Dermis microvascular lymphatic vessel endothelial cell (primary cell): Measurements from ENCODE around the gene BCL2L12. TPM values are rescaled to one million over a fixed set of nuclear protein-coding genes. Genes with fewer than 3 reads are reported as not detected.

Source experiments
- DNase-seq, 2 donors: peaks; one replicate each; pipeline versions ENCODE4 v3.0.0 to v3.0.0-alpha.2; 2010; ENCODE audit warnings: low read depth in 2 of 2
- total RNA-seq: library from RNA; depleted of rRNA; stranded (reverse); fragments of >200 nt; gene quantifications from 2 replicates; pipeline ENCODE4 v1.2.1, GENCODE V29; 2014

Gene BCL2L12
- total RNA-seq, 1 donor from 2014 or later: 4.6 TPM

DNA sequence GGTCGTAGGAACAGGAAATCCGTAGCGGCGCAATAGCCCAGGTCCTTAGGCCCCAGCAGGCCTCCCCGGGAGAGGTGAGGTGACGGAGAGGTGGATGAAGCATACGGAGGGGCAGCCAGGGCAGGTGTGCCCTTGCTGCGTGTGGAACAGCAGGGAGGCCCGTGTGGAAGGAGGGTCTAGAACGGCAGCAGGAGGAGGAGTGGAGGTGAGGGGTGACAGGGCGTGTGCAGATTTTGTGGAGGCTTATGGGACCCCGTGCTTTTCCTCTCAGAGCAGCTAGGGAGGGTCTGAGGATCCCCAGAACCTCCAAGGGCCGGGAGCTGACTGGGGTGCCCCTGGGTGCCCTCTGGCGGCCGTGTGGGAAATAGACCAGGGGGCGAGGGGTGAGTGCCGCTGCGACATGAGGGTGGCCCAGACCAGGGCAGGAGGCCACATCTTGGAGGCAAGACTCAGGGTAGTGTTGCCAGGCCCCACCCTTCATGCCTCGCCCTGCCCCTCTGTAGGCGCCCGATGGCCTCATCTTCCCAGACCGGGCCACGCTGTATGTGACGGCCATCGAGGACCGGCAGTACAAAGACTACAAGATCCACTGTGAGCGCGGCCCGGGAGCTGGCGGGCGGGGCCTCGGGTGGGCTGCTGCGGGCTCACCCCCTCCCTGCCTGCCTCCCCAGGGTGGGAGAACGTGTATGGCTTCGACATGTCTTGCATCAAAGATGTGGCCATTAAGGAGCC is 18.7 kb downstream of the BCL2L12 start:
- no peak for DNase-seq

DNA sequence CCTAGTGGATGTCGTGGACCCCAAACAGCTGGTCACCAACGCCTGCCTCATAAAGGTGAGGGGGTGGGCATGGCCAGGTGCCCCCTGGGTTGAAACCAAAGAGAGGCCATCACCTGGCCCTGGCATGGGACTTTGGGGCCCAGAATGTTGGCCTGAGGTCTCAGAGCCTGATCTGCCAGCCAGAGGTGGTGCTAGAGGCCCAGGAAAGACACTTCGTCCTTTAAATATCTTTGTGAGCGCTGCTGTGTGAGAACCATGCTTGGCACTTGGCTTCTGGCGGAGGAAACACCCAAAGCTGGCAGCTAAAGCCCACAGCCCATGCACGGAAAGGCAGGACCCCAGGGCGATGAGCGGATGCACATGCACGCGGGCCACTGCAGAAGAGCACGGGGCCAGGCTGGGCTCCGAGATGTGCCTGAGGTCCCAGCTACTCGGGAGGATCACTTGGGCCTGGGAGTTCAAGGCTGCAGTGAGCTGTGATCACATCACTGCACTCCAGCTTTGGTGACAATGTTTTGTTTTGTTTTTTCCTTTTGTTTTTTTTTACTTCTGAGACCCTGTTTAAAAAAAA is 19.3 kb downstream of the BCL2L12 start:
- no peak for DNase-seq

DNA sequence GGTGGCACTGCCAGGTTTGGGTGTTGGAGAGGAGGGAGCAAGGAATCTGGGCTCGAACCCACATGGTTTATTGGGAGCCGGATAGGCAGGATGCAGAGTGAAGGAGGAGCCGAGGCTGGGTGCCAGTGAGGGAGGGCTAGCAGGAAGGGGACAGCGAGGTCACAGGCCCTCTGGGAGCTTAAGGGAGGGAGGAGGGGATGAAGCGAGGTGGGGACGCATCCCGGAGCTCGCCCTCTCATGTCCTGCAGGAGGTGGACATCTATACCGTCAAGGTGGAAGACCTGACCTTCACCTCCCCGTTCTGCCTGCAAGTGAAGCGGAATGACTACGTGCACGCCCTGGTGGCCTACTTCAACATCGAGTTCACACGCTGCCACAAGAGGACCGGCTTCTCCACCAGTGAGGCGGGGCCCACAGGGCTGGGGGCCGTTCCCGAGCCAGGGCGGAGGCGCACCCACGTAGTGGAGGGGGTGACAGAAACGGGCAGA is 20.2 kb downstream of the BCL2L12 start:
- DNase-seq: no peak

DNA sequence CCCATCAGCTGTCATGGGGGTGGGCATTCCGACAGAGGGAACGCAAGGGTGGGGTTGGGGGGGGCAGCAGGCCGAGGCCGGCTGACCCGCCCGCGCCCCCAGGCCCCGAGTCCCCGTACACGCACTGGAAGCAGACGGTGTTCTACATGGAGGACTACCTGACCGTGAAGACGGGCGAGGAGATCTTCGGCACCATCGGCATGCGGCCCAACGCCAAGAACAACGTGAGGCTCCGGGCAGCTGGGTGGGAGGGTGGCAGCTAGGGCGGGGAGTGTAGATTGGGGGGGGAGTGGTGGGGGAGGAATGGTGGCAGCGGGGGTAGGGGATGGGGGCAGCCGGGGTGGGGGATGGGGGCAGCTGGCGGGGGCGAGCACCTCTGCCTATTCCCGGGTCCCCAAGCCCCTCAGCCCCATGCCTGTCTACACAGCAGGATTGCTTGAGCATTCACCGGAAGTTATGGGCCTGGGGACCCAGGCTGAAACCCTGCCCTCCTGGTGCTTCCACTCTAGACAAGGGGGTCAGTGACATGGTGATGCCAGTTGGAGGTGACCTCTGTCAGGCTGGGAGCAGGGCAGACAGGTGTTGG is 20.9 kb downstream of the BCL2L12 start:
- no peak for DNase-seq

DNA sequence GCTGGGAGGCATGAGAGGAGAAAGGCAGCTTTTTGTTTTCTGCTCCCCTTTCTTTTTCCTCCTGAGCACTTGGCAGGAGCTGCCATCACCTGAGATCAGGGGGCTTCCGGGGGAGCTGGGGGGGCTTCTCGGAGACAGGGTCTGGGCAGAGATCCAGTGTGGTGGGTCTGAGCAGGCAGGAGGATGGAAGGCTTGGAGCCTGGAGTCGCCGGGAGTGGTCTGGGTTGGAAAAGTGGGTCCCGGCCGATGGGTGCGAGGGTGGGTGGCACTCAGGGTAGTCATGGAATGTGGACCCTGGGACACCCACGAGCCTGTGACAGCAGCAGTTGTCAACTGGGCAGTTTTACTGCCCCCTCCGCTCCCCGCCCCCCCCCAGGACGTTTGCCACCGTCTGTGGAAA is 21.4 kb downstream of the BCL2L12 start:
- no peak for DNase-seq

DNA sequence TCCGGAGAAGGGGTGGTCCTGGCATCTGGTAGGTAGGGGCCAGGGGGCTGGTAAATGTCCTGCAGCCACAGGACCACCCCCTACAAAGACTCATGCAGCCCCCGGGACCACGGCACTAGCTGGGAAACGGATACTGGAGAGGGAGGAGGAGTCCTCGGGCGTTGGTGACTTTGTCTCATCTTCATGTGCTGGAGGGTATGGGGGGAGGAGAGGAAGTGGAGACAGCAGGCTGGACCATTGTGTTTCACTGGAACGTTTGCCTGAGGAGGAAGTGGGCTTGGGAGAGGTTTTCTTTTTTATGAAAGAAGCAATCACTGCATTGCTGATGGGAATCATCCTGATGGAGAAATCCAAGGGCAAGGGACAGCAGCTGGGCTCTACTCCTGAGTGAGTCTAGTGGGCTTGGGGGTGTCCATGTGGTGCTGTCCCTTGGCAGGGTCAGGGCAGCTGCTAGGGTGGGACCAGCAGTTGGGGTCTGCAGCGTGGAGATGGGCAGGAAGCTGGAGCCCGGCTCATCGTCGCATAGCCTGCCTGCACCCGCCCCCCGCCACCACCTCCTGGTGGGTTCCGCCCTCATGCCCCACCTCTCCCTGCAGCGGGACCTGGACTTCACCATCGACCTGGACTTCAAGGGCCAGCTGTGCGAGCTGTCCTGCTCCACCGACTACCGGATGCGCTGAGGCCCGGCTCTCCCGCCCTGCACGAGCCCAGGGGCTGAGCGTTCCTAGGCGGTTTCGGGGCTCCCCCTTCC is 22.0 kb downstream of the BCL2L12 start:
- DNase-seq: peak in 1 of 2 donors; percentile 78

DNA sequence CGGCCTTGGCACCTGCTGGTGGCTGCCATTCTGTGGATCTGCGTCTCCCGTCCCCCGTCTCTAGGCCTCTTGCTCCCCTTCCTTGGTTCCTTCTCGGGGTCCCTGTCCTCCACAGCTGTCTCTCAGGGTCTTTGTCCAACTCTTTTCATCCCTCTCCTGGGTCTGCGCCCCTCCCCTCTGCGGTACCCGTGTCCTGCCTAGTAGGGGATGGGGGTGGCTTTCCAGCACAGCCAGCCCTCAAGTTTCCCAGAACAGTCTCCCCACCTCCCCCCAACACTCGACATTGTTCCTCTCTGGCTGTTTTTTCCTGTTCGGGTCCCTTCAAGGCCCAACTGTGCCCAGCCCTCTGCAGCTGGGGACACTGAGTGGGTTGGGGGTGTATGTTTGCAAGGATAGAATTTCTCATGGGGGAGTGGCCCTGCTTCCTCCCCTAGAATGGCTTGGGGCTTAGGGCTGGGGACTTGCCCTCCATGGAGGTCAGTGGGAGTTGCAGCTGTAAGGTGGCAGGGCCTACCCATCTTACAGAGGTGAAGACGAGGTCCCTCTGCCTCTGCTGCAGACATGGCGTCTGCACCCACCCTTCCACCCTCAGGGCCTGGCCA is 22.9 kb downstream of the BCL2L12 start:
- DNase-seq: peak in 1 of 2 donors; percentile 33

DNA sequence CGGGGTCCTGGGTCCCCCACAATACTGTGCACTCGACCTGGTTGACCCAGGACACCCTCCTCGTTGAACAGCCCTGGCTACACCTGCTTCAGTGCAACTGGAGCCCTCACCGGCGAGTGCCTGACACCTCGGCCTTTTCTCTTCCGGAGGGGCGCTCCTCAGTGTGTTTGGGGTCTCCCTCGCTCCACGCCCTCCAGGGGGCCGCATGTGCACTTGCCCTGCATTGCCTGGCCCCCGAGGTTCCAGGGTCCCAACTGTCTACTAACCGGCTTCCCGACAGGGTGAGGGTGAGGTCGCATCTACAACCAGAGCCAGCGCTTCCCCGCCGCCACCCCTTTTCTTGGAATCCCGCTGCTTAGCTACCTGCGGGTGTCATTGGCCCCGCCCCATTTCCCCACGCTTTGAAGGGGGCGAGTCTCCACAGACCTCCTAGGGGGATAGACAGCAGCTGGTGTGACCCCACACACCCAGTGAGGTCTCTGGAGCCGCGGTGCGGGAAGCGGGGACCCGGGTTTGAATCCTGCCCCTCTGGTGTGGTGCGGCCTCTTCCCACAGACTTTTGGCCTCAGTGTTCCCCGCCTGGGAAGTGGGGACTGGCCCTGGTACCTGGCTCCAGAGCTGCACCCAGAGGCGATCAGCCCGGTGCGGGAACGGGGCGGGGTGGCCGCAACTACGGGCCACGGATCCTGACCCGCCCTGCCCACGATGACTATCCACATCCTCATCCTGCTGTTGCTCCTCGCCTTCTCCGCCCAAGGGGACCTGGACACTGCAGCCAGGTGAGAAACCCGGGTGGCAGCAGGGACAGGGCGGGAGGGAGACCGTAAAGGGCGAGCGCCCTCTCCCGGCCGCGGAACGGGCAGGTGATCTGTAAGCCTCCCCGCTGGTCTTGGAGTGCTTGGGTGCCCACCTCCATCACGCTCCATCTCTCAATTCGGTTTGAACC is 23.7 kb downstream of the BCL2L12 start, which contains the start of gene ADM5:
ADM5 (plus strand) TSS at position 462 of the 946 bp plus-strand sequence; CDS start at position 706, 244 bp downstream.
- DNase-seq: peak in 1 of 2 donors; percentile 57

DNA sequence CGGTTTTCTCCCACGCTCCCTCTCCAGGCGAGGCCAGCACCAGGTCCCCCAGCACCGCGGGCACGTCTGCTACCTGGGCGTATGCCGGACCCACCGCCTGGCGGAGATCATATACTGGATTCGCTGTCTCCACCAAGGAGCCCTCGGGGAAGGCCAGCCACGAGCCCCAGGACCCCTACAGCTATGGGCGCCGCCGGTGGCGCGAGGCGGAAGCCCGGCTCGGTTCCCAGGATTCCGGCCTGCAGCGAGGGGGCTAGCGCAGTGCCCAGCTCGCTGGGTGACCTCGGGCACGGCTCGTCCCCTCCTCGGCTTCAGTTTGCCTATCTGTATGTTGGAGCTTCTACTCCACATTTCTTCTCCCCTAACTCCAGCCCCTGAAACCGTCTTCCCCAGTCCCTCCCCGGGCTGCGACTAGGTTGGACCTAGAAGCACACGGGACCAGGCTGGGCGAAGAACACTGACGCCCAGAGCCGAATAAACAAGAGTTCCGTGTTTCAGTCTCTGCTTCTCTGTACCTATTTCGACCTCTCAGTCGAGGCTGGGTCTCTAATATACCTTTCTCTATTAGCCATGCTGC is 24.4 kb downstream of the BCL2L12 start:
- DNase-seq: peak in 1 of 2 donors; percentile 28

DNA sequence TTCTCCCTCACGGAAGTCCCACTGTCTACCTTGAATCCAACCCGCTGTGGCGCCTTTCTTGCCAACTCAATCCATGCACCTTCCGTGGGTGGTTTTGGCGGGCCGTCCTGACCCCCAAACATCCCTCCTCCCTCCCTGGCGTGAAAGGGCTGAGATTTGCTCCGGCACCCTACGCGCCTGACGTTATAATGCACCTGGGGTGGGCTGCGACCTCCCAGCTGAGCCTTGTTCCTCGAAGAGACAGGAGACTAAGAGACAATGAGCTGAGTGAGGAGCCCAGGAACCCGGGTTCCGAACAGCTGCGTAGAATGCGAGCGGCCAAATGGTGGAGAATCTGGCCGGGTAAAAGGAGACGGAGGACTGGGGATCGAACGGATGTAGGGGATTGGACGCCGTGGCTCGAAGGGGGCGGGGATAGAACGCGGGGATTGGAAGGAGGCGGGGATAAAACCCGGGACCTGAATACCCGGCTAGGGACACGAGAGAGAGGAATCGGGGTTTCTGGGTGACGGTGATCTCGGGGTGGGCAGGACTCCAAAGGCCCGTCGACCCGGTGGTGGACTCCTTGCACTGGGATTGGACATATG is 25.0 kb downstream of the BCL2L12 start, which contains the start of gene CPT1C:
CPT1C (plus strand) TSS at position 461 of the 587 bp plus-strand sequence. CDS start 1,137 bp downstream, outside the sequence.
- DNase-seq: peak in 1 of 2 donors; percentile 84

DNA sequence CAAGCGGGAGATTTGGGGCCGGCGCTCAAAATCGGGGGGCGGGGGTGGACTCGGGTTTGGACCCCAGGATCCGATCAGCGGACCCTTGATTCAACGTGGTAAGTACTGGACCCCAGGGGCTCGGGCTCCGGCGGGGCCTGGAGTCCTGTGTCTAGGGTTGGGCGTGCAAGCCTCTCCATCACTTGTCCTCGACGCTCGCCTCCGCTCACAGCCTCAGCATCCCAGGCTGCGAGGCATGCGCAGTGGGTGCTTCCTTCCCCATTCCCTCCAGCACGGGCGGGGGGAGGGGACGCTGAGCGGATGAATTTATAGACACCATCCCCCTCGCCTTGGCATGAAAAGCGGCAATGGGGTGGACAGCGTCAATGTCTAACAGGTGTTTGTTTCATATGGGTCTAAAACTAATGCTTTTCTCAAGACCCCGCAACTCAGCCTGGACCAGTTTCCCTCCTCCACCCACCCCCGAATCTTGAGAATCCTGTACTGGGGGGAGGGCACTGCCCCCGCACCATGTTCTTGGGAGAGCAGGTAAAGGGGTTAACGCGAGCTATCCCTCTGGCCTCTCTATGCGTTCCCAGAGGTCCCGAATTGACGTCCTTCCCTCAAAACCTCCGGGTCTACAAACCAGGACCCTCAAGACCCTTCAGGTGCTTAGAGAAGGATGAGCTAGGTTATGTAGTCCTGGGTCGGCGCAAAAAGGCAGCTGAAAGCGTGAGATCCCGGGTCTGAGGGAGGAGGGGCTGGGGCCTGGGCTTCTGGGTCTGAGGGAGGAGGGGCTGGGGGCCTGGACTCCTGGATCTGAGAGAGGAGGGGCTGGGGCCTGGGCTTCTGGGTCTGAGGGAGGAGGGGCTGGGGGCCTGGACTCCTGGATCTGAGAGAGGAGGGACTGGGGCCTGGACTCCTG is 25.8 kb downstream of the BCL2L12 start:
- peak in 1 of 2 donors; percentile 62 for DNase-seq

DNA sequence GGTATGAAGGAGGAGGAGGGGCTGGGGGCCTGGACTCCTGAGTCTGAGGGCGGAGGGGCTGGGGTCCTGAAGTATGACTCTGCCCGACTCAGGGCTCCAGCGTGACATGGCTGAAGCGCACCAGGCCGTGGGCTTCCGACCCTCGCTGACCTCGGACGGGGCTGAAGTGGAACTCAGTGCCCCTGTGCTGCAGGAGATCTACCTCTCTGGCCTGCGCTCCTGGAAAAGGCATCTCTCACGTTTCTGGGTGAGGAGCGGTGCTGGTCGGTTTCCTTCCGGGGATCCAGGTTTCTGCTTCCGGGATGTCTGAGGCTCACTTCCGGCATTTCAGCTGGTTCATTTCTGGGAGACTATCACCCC is 26.4 kb downstream of the BCL2L12 start:
- no peak for DNase-seq

DNA sequence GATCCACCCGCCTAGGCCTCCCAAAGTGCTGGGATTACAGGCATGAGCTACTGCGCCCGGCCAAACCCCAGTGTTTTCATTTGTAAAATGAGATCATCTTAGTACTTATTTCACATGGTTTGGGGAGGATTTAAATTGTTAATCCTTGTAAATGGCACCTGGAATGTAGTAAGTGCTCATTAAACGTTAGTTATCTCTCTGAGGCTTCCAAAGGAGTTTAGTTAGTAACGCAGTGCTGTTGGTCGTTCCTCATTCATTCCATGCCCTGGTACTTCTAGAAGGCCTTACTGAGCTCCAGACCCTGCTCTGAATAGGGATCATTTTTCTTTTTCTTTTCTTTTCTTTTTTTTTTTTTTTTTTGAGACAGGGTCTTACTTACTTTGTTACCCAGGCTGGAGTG is 30.4 kb downstream of the BCL2L12 start:
- no peak for DNase-seq

DNA sequence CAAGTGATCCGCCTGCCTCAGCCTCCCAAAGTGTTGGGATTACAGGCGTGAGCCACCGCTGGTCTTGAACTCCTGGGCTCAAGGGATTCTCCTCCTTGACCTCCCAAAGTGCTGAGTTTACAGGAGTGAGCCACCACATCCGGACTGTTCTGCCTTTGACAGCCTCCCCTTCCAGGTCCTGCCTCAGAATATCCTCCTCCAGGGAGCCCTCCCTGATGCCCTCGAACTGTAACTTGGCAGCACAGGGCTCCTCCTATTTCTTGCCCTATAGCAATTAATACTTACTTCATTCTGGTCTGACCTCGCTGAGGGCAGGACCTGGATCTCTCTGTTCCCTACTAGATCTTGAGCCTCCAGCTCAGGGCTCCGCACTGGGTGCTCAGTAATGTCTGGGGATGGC is 31.1 kb downstream of the BCL2L12 start:
- no peak for DNase-seq

DNA sequence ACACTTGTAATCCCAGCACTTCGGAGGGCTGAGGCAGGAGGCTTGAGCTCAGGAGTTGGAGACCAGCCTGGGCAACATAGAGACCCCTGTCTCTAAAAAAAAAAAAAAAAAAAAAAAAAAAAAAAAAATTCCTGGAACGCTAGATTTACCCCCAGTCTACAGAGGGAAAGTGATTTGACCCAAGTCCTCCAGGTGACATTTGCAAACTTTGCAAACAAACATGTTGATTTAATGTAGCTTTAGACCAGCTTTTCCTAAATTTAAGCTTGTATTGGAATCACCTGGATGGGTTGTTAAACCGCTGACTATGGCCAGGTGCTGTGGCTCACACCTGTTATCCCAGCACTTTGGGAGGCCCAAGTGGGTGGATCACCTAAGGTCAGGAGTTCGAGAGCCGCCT is 33.6 kb downstream of the BCL2L12 start:
- no peak for DNase-seq

DNA sequence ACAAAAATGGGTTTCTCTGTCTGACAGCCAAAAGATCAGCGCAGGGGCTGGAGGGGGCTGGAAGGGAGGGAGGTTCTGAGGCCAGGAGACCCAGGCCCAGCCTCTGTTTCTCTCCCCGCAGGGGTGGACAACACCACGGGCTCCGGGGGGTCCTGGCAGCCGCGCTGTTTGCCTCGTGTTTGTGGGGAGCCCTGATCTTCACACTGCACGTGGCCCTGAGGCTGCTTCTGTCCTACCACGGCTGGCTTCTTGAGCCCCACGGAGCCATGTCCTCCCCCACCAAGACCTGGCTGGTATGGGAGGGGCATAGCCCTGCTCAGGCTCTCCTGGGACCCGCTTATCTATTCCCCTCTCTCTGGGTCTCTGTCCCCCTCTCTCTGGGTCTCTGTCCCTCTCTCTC is 34.8 kb downstream of the BCL2L12 start:
- no peak for DNase-seq

DNA sequence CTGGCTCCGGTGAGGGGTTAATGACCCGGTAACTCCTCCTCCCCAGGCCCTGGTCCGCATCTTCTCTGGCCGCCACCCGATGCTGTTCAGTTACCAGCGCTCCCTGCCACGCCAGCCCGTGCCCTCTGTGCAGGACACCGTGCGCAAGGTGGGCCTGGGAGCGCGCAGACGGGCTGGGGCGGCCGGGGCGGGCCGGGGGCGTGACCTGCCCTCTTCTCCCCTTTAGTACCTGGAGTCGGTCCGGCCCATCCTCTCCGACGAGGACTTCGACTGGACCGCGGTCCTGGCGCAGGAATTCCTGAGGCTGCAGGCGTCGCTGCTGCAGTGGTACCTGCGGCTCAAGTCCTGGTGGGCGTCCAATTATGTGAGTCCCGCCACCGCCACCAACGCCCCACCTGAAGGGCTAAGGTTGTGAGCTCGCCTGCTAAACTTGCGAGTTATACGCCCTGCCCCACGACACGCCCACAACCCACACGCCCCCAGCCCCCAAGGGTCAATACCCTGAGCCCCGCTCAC is 35.6 kb downstream of the BCL2L12 start:
- no peak for DNase-seq
